Aorta (tissue), 5 donors: ENCODE data around the gene CENPT. TPM values are rescaled to one million over a fixed set of nuclear protein-coding genes. Genes with fewer than 3 reads are reported as not detected.

Source experiments
- ATAC-seq: fragments of 200-7000 bp; cut with Tn5 transposase; one replicate; pipeline ENCODE4 v1.9.1; 2022; ENCODE audit warnings: moderate library complexity; ENCODE audit not compliant: low FRiP score
- DNase-seq, 2 donors: peaks; one replicate each; pipeline ENCODE4 v3.0.0-alpha.2; 2020
- H3K27ac ChIP-seq, 2 donors: one replicate each; pipeline ENCODE4 v1.5.1; 2013; ENCODE audit warnings: low read length in 2 of 2, mild to moderate bottlenecking in 2 of 2, moderate library complexity in 2 of 2, control low read depth in 1 of 2, inconsistent platforms in 1 of 2, low read depth in 1 of 2
- H3K27me3 ChIP-seq, 2 donors: one replicate each; pipeline ENCODE4 v1.6.1; 2013; ENCODE audit warnings: control low read depth in 1 of 2, low read length in 1 of 2, mild to moderate bottlenecking in 1 of 2, moderate library complexity in 1 of 2; ENCODE audit not compliant: insufficient read depth in 2 of 2, control insufficient read depth in 1 of 2
- H3K36me3 ChIP-seq, 2 donors: one replicate each; pipeline ENCODE4 v1.6.1; 2013; ENCODE audit warnings: control low read depth in 1 of 2, low read length in 1 of 2, mild to moderate bottlenecking in 1 of 2; ENCODE audit not compliant: insufficient read depth in 2 of 2, control insufficient read depth in 1 of 2
- H3K4me1 ChIP-seq, 2 donors: one replicate each; pipeline ENCODE4 v1.6.1; 2013; ENCODE audit warnings: low read length in 2 of 2, control low read depth in 1 of 2, mild to moderate bottlenecking in 1 of 2, moderate library complexity in 1 of 2; ENCODE audit not compliant: insufficient read depth in 2 of 2, control insufficient read depth in 1 of 2
- H3K4me3 ChIP-seq, 2 donors: one replicate each; pipeline ENCODE4 v1.5.1; 2013; ENCODE audit warnings: low read length in 2 of 2, control low read depth in 1 of 2, mild to moderate bottlenecking in 1 of 2
- H3K9me3 ChIP-seq: one replicate; pipeline ENCODE4 v1.6.1; 2013; ENCODE audit warnings: mild to moderate bottlenecking, low read length; ENCODE audit not compliant: control insufficient read depth
- WGBS, 2 donors: extraction: QIAGEN DNeasy Blood & Tissue Kit; methylation state at CpG; one replicate each; pipeline ENCODE4 v1.1.7; 2013; 5-methylcytosine and 5-hydroxymethylcytosine counted together
- intact Hi-C, 2 donors: fragments of 100-400 bp; cut with DNase I; formaldehyde crosslinking; loops; one replicate each; pipeline versions ENCODE4 v1.14.2 to v1.15.0; 2022
- polyA plus RNA-seq, 2 donors: library from polyadenylated mRNA; stranded (reverse); fragments of 200-250 nt; gene quantifications; one replicate each; pipeline ENCODE4 v1.2.3, GENCODE V29; 2013
- total RNA-seq, 2 donors: library from RNA; stranded (reverse); fragmentation: NEBNext Ultra II Directional; extraction: Animal tissue kit (Norgen Biotek cat#: 25700); gene quantifications; one replicate each; pipeline ENCODE4 v1.2.1, GENCODE V29; 2021
- donor health status: healthy with polysubstance abuse.
- donor health status: Bipolar disorder and iron deficiency.
- donor health status: DM: no; HTN: no; CAD: no.
- donor health status: DM: no; HTN: no; CAD: no.
- donor health status: DM: yes; HTN: yes; CAD: no.

The CENPT gene
- total and polyA plus RNA-seq, 4 donors, result 28.3 to 168 (median 48.9) TPM

DNA sequence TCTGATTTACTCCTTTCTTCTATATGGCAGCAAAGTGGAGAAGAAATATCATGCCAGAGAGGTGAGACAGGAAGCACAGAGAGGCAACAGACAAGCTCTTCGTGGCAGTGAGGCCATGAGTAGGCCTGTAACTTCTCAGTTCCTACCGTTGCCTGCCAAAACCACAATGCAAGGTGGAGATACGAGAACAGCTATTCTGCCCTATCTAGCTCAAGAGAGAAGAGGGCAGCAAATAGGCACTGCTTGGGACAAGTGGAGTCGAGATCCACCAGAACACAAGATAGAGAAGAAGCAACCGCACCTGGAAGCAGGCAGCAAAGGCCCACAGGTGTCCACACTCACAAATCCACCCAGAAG, 66.0 kb downstream of the CENPT start:
- 86 to 87% methylated on average over 5 of the region's 5 CpGs for WGBS, 2 donors
- no peak for ATAC-seq

DNA sequence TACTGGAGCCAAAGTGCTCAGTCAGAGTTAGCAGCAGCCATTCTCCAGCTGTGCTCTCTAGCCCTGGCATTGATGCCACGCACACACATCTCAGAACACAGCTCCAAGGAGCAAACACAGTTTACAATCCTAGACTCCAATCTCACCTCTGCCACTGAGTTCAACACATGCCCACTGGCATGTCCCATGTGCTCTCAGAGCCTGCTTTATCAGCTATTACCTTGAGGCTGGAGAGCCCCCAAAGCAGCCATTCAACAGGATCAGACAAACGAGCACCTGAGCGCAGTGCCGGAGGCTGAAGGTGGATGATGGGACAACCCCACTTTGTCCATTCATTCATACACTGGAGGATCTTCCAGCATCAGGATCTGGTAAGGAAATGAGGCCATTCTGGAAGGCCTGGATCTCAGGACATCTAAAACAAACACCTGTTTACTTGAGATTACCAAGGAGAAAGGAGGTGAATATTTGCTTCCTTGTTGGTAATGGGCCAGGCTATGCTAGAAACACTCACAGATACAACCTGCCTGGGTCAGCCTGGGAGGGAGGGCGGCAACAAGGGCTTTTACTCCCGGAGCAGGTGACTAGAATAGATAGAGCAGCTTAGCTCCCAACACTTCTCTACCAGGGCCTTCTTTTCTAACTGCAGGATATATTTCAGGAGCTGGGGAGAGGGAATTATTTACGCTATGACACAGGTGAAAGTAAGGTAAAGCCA, 66.5 kb downstream of the CENPT start:
- no peak for DNase-seq
- no peak overlapping the region for H3K27ac ChIP-seq
- H3K9me3 ChIP-seq, result no peaks in the 10 kb centered on the region
- no peak for ATAC-seq
- H3K4me1 ChIP-seq, result no peaks in the 10 kb centered on the region
- intact Hi-C loops, result no loop called here
- H3K36me3 ChIP-seq, result peaks cover 0 to 3% of the 10 kb centered on the region in 2 donors
- H3K27me3 ChIP-seq, result no peaks in the 10 kb centered on the region
- WGBS, 2 donors, result 93 to 94% methylated on average over 7 of the region's 7 CpGs
- no peak overlapping the region for H3K4me3 ChIP-seq

More for the DNA sequence above, 66.0 kb downstream of the CENPT start:
- intact Hi-C loops, result no loop called here
- Histone ChIP-seq H3K4me3 (no peak overlapping the region), H3K27ac (no peak overlapping the region), H3K9me3 (no peaks in the 10 kb centered on the region), H3K27me3 (no peaks in the 10 kb centered on the region), H3K4me1 (no peaks in the 10 kb centered on the region), H3K36me3 (peaks cover 0 to 3% of the 10 kb centered on the region in 2 donors)
- DNase-seq, result no peak

DNA sequence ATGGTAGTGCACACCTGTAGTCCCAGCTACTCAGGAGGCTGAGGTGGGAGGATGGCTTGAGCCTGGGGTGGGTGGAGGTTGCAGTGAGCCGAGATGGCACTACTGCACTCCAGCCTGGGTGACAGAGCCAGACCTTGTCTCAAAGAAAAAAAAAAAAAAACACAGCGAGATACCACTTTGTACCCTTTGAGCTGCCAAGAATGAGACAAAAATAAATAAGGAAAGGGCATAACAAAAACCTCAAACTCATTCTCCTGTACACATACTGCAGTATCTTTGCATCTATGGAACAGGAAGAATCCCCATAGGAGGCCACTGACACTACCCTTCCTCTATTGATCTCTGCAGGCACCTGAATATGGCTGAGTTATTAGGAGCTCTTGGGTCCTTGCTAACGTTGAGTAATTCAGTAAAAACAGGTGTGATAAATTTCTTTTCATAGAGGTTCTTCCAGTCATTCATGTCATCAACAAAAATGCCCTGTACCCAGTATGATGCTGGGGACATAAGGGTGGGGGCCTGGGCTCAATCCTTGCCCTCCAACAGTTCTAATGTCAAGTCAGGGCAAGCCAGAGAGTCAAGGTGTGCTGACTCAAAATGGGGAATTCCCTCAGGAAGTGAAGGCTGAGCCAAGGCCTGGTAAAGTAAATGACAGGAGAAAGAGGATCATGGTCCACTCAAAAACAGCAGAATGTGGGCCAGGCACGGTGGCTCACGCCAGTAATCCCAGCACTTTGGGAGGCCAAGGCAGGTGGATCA, 68.1 kb downstream of the CENPT start:
- H3K36me3 ChIP-seq, result peaks cover 0 to 3% of the 10 kb centered on the region in 2 donors
- H3K4me3 ChIP-seq, result no peak overlapping the region
- ATAC-seq (no peak), DNase-seq (no peak)
- H3K4me1 ChIP-seq, result no peaks in the 10 kb centered on the region
- H3K27ac ChIP-seq, result no peak overlapping the region
- H3K9me3 ChIP-seq, result no peaks in the 10 kb centered on the region
- no peaks in the 10 kb centered on the region for H3K27me3 ChIP-seq
- intact Hi-C loops, result no loop called here
- WGBS, 2 donors, result 61 to 71% methylated on average over 5 of the region's 5 CpGs

Other genes starting within 250 kb of the CENPT start
- 1 to 10 TPM; 3.0 to 4.0 TPM for gene CARMIL2, start 202.5 kb downstream of the CENPT start, total RNA-seq
- gene CARMIL2, start 202.5 kb downstream of the CENPT start, polyA plus RNA-seq, result 1 to 10 TPM in 1 of 2 donors, under 1 TPM in 1; 0.13 to 3.7 TPM
- gene ACD, start 187.4 kb downstream of the CENPT start, total RNA-seq, result 10 to 100 TPM; 15.7 to 21.9 TPM
- 10 to 100 TPM in 1 of 2 donors, 1 to 10 TPM in 1; 7.0 to 34.6 TPM for gene ACD, start 187.4 kb downstream of the CENPT start, polyA plus RNA-seq
- gene PARD6A, start 186.7 kb downstream of the CENPT start, total RNA-seq, result 1 to 10 TPM; 3.9 to 5.3 TPM
- gene PARD6A, start 186.7 kb downstream of the CENPT start, polyA plus RNA-seq, result 1 to 10 TPM; 5.9 to 7.8 TPM
- gene ENKD1, start 180.9 kb downstream of the CENPT start, total RNA-seq, result 10 to 100 TPM in 1 of 2 donors, 1 to 10 TPM in 1; 9.7 to 15.2 TPM
- 10 to 100 TPM; 13.3 to 73.8 TPM for gene ENKD1, start 180.9 kb downstream of the CENPT start, polyA plus RNA-seq
- gene C16orf86, start 180.9 kb downstream of the CENPT start, total RNA-seq, result 1 to 10 TPM; 2.6 to 7.9 TPM
- 10 to 100 TPM in 1 of 2 donors, 1 to 10 TPM in 1; 3.1 to 14.4 TPM for gene C16orf86, start 180.9 kb downstream of the CENPT start, polyA plus RNA-seq
- gene GFOD2, start 128.4 kb downstream of the CENPT start, total RNA-seq, result 10 to 100 TPM; 18.7 to 27.3 TPM
- gene GFOD2, start 128.4 kb downstream of the CENPT start, polyA plus RNA-seq, result 1 to 10 TPM; 7.4 to 8.5 TPM
- 10 to 100 TPM; 17.7 to 21.6 TPM for gene RANBP10, start 41.1 kb downstream of the CENPT start, total RNA-seq
- 10 to 100 TPM in 1 of 2 donors, 1 to 10 TPM in 1; 5.5 to 11.9 TPM for gene RANBP10, start 41.1 kb downstream of the CENPT start, polyA plus RNA-seq
- gene TSNAXIP1, start 40.8 kb downstream of the CENPT start, total RNA-seq, result 1 to 10 TPM in 1 of 2 donors, under 1 TPM in 1; 0.84 to 1.1 TPM
- gene TSNAXIP1, start 40.8 kb downstream of the CENPT start, polyA plus RNA-seq, result 1 to 10 TPM in 1 of 2 donors, not detected in 1; 7.3 TPM
- 10 to 100 TPM; 21.5 to 24.7 TPM for gene THAP11, start 5.4 kb downstream of the CENPT start, total RNA-seq
- 10 to 100 TPM; 18.0 to 18.6 TPM for gene THAP11, start 5.4 kb downstream of the CENPT start, polyA plus RNA-seq
- 10 to 100 TPM; 80.7 to 88.2 TPM for gene NUTF2, start 760 bp downstream of the CENPT start, total RNA-seq
- gene NUTF2, start 760 bp downstream of the CENPT start, polyA plus RNA-seq, result 100 to 1,000 TPM in 1 of 2 donors, 10 to 100 TPM in 1; 95.4 to 130 TPM
- 10 to 100 TPM; 46.9 to 53.2 TPM for gene EDC4, start 25.4 kb upstream of the CENPT start, total RNA-seq
- 10 to 100 TPM; 14.4 to 66.4 TPM for gene EDC4, start 25.4 kb upstream of the CENPT start, polyA plus RNA-seq
- 1 to 10 TPM in 1 of 2 donors, not detected in 1; 2.1 TPM for gene NRN1L, start 37.2 kb upstream of the CENPT start, total RNA-seq
- gene NRN1L, start 37.2 kb upstream of the CENPT start, polyA plus RNA-seq, result 1 to 10 TPM; 1.5 to 3.2 TPM
- 10 to 100 TPM; 29.6 to 30.4 TPM for gene PSKH1, start 45.6 kb upstream of the CENPT start, total RNA-seq
- 10 to 100 TPM; 15.2 to 16.2 TPM for gene PSKH1, start 45.6 kb upstream of the CENPT start, polyA plus RNA-seq
- gene CTRL, start 84.2 kb upstream of the CENPT start, total RNA-seq, result under 1 TPM; 0.84 to 0.90 TPM
- gene CTRL, start 84.2 kb upstream of the CENPT start, polyA plus RNA-seq, result 1 to 10 TPM in 1 of 2 donors, not detected in 1; 3.5 TPM
- gene PSMB10, start 89.2 kb upstream of the CENPT start, total RNA-seq, result 10 to 100 TPM; 27.7 to 39.1 TPM
- 10 to 100 TPM; 52.3 to 84.3 TPM for gene PSMB10, start 89.2 kb upstream of the CENPT start, polyA plus RNA-seq
- 10 to 100 TPM; 43.9 to 47.8 TPM for gene LCAT, start 96.4 kb upstream of the CENPT start, total RNA-seq
- gene LCAT, start 96.4 kb upstream of the CENPT start, polyA plus RNA-seq, result 100 to 1,000 TPM in 1 of 2 donors, 10 to 100 TPM in 1; 10.6 to 178 TPM
- gene SLC12A4, start 120.9 kb upstream of the CENPT start, total RNA-seq, result 100 to 1,000 TPM; 125 to 139 TPM
- gene SLC12A4, start 120.9 kb upstream of the CENPT start, polyA plus RNA-seq, result 10 to 100 TPM; 15.8 to 87.0 TPM
- not detected for gene DPEP3, start 132.8 kb upstream of the CENPT start, total RNA-seq
- gene DPEP3, start 132.8 kb upstream of the CENPT start, polyA plus RNA-seq, result not detected
- 10 to 100 TPM in 1 of 2 donors, 1 to 10 TPM in 1; 1.7 to 10.4 TPM for gene DPEP2, start 151.8 kb upstream of the CENPT start, total RNA-seq
- gene DPEP2, start 151.8 kb upstream of the CENPT start, polyA plus RNA-seq, result 1 to 10 TPM; 1.0 to 2.1 TPM
- gene DPEP2NB, start 168.2 kb upstream of the CENPT start, total RNA-seq, result not detected
- not detected for gene DPEP2NB, start 168.2 kb upstream of the CENPT start, polyA plus RNA-seq
- gene DDX28, start 175.5 kb upstream of the CENPT start, total RNA-seq, result 1 to 10 TPM; 4.3 to 5.3 TPM
- gene DDX28, start 175.5 kb upstream of the CENPT start, polyA plus RNA-seq, result 1 to 10 TPM; 3.6 to 4.8 TPM
- 10 to 100 TPM in 1 of 2 donors, 1 to 10 TPM in 1; 5.4 to 13.1 TPM for gene DUS2, start 175.6 kb upstream of the CENPT start, total RNA-seq
- 1 to 10 TPM; 3.0 to 8.9 TPM for gene DUS2, start 175.6 kb upstream of the CENPT start, polyA plus RNA-seq
- 10 to 100 TPM; 38.1 to 48.4 TPM for gene NFATC3, start 237.7 kb upstream of the CENPT start, total RNA-seq
- gene NFATC3, start 237.7 kb upstream of the CENPT start, polyA plus RNA-seq, result 10 to 100 TPM; 10.3 to 10.4 TPM